GM12873 (cell line): ENCODE results near the gene SMYD3.

ENCODE experiments used
- TF ChIP-seq, protein P1 (sequence below): IDR thresholded peaks from 2 replicates; pipeline ENCODE4 v1.5.1; 2012; ENCODE audit warnings: low read depth, mild to moderate bottlenecking, moderate library complexity, low read length, control low read depth; ENCODE audit not compliant: insufficient read depth; ENCODE audit errors: missing control alignments

Gene SMYD3

DNA sequence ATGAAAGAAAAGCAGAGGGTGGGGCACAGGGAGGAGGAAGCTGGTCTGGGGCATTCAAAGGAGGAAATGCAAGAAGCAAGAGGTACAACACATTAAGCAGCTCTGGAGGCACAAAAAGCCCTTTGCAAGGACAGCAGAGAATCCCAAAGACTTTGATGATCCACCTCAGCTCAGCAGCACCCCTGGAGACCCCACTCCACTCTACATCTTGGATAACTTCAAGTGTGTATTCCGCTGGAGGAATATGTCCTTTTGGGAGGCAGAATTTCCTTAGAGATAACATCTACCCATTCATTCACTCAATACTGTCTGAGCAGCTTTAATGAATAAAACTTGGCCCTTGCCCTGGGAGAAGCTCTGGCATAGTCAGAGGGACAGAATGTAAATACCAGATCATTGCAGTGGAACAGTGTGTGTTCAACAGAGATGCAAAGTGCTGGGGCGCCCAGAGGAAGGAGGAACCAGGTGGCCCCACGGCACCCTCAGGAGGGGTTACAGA lies 752.6 kb downstream of the SMYD3 start:
- TF ChIP-seq, protein P1, sequence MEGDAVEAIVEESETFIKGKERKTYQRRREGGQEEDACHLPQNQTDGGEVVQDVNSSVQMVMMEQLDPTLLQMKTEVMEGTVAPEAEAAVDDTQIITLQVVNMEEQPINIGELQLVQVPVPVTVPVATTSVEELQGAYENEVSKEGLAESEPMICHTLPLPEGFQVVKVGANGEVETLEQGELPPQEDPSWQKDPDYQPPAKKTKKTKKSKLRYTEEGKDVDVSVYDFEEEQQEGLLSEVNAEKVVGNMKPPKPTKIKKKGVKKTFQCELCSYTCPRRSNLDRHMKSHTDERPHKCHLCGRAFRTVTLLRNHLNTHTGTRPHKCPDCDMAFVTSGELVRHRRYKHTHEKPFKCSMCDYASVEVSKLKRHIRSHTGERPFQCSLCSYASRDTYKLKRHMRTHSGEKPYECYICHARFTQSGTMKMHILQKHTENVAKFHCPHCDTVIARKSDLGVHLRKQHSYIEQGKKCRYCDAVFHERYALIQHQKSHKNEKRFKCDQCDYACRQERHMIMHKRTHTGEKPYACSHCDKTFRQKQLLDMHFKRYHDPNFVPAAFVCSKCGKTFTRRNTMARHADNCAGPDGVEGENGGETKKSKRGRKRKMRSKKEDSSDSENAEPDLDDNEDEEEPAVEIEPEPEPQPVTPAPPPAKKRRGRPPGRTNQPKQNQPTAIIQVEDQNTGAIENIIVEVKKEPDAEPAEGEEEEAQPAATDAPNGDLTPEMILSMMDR, result no peak

- TF ChIP-seq, protein P1, result no peak
Measured at GRCh38 chr1:245753807-245754206, 753.3 kb downstream of the SMYD3 start.

DNA sequence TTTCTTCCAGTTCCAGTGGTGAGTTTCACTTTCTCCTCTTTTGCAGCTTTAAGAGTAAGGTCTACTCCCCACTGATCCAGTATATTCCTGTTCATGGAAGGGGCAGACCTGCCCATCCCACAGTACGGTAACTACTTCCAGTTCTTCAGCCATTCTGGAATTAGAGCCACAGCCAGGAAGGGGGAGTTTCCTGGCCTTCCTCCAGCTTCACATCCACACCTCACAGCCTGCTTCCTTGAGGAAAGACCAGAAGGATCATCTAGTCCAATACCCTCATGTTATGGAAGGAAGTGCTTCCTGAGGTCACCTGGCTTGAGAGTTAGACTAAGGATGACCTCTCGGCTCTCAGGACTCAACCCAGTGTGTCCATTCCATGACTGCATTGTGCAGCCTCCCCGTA lies 754.5 kb downstream of the SMYD3 start:
- TF ChIP-seq, protein P1, result no peak

GRCh38 chr1:245751726-245752470 lies 755.2 kb downstream of the SMYD3 start:
- TF ChIP-seq, protein P1, result no peak

- TF ChIP-seq, protein P1, result no peak
Measured at GRCh38 chr1:245751116-245751515, 756.0 kb downstream of the SMYD3 start.

DNA sequence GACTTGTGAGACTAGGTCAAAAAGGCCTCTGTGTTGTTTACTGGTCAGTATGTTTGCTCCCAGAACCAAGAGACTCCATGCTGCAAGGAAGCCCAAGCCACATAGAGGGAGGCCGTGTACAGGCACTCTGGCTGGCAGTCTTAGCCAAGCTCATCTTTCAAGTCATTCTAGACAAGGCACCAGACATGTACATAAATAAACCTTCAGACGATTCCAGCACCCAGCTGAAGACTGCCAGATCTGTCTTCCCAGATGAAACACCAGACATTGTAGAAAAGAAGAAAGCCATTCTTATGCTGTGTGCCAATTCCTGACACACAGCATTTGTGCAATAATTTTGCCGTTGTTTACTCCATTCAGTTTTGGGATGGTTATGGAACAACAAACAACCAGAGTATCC lies 756.8 kb downstream of the SMYD3 start:
- TF ChIP-seq, protein P1, result no peak

DNA sequence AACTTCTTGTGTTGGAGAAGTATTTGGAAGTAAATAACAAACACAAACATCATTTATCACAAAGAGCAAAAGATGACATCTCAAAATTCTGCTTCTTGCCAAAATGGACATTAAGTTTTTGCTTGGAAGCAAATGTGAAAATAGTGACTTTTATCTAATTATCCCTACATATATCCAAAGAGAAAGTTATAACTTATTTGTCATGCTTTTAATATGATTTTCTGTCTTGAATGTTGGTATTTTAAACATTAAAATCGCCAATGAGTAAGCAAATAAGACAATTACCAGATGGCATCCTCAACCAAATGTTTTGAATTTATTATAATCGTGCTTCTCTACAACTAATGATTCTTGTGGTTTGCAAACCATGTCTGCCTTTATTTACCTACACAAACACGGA lies 758.0 kb downstream of the SMYD3 start:
- TF ChIP-seq, protein P1, result no peak
